ENCODE results near the gene ZNF184.

DNA sequence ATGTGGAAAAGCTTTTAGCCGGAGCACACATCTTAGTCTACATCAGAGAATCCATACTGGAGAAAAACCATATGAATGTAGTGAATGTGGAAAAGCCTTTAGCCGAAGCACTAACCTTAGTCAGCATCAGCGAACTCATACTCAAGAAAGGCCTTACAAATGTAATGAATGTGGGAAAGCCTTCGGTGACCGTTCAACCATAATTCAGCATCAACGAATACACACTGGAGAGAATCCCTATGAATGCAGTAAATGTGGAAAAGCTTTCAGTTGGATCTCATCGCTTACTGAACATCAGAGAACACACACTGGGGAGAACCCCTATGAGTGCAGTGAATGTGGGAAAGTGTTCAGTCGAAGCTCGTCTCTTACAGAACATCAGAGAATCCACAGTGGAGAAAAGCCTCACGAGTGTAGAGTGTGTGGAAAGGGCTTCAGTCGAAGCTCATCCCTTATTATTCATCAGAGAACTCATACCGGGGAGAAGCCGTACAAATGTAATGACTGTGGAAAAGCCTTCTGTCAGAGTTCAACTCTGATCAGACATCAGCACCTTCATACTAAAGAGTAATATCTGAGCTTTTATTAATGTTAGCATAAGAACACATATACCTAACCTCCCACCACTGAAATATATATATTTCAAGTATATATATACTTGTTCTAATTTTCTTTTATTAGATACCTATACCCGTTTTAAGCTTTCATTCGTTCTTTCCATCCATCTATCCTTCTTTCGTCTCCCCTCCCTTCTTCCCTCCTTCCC is 71.8 kb downstream of the ZNF184 start:
- TF ChIP-seq, protein P1, sequence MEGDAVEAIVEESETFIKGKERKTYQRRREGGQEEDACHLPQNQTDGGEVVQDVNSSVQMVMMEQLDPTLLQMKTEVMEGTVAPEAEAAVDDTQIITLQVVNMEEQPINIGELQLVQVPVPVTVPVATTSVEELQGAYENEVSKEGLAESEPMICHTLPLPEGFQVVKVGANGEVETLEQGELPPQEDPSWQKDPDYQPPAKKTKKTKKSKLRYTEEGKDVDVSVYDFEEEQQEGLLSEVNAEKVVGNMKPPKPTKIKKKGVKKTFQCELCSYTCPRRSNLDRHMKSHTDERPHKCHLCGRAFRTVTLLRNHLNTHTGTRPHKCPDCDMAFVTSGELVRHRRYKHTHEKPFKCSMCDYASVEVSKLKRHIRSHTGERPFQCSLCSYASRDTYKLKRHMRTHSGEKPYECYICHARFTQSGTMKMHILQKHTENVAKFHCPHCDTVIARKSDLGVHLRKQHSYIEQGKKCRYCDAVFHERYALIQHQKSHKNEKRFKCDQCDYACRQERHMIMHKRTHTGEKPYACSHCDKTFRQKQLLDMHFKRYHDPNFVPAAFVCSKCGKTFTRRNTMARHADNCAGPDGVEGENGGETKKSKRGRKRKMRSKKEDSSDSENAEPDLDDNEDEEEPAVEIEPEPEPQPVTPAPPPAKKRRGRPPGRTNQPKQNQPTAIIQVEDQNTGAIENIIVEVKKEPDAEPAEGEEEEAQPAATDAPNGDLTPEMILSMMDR (conservative IDR thresholded peaks at IDR 0.05; ENCODE audit: low read depth, low read length) = no peak
- no peak for TF ChIP-seq EZH2 (IDR thresholded peaks at IDR 0.05; ENCODE audit: low read length, unreplicated experiment)
- no peak for TF ChIP-seq EZH2phosphoT487 (IDR thresholded peaks at IDR 0.05; ENCODE audit: borderline replicate concordance, low read length)
